Osteocyte (in vitro differentiated cells): Measurements from ENCODE around the gene GABRG3. TPM values are rescaled to one million over a fixed set of nuclear protein-coding genes. Genes with fewer than 3 reads are reported as not detected.
A peak's percentile ranks its signal among the peaks of the same experiment; 100 is the strongest.

Experiments
- DNase-seq: peaks from one replicate; pipeline ENCODE4 v3.0.0; 2021; ENCODE audit warnings: mixed read lengths; ENCODE audit not compliant: unreplicated experiment; ENCODE audit errors: extremely low spot score
- H3K27ac Mint-ChIP-seq: one replicate; pipeline ENCODE4 v1.8.0; 2021; ENCODE audit warnings: mild to moderate bottlenecking, mixed read lengths; ENCODE audit not compliant: unreplicated experiment
- H3K27me3 Mint-ChIP-seq: one replicate; pipeline ENCODE4 v1.8.0; 2021; ENCODE audit warnings: mixed read lengths; ENCODE audit not compliant: unreplicated experiment
- H3K36me3 Mint-ChIP-seq: one replicate; pipeline ENCODE4 v1.8.0; 2021; ENCODE audit warnings: mixed read lengths; ENCODE audit not compliant: unreplicated experiment
- H3K4me1 Mint-ChIP-seq: one replicate; pipeline ENCODE4 v1.8.0; 2021; ENCODE audit warnings: mixed read lengths; ENCODE audit not compliant: unreplicated experiment
- H3K4me3 Mint-ChIP-seq: one replicate; pipeline ENCODE4 v1.8.0; 2021; ENCODE audit warnings: mild to moderate bottlenecking, moderate library complexity, mixed read lengths; ENCODE audit not compliant: unreplicated experiment
- H3K9me3 Mint-ChIP-seq: one replicate; pipeline ENCODE4 v1.8.0; 2021; ENCODE audit warnings: mixed read lengths; ENCODE audit not compliant: unreplicated experiment
- total RNA-seq: library from RNA; stranded (reverse); gene quantifications from 2 replicates; pipeline ENCODE4 v1.2.1, GENCODE V29; 2021
- TF ChIP-seq, protein P1 (sequence below): fragments of 200-600 bp; sonication (generic); IDR thresholded peaks from 2 replicates; pipeline ENCODE4 v1.5.0; 2021; ENCODE audit warnings: antibody characterized with exemption, mild to moderate bottlenecking, moderate library complexity

The GABRG3 gene
- total RNA-seq, 1 donor from 2014 or later: 0.19 TPM

DNA sequence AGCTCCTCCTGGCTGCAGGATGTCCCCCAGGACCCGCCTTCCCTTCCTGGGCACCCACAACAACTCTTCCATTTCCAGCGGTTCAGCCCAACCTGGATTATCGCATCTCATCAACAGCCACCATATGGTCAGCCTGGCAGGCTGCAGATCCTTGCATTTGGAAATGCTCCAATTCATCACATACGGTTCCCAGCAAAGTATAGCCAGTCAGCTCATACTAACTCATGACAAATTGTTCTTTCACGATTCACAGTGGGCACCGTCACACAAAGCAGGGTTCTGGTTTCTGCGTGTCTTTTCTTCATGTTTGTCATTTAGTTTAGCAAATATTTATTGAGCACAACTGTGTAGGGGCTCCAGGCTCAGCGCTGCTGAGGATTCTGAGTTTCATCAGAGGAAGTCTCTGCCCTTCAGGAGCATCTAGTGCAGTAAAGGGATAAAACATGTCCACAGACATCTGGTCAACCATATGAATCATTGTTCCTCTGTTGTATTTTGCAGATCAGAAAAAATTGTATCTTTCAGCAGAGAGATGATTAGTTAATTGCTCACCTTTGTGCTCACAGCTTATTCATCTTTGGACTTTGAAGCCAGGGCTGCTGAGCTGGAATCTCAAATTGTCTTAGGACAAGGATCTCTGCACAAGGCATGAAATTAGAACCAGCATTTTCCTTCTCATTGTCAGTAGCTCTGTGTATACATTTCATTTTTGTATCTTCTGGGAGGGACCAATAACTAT lies 125.1 kb downstream of the GABRG3 start:
- Mint-ChIP-seq H3K36me3 (no peaks in the 10 kb centered on the region), H3K9me3 (peaks cover 3% of the 10 kb centered on the region), H3K4me3 (no peak overlapping the region), H3K27ac (no peak overlapping the region), H3K27me3 (no peaks in the 10 kb centered on the region), H3K4me1 (peaks cover 21% of the 10 kb centered on the region)
- DNase-seq: no peak
- TF ChIP-seq, protein P1, sequence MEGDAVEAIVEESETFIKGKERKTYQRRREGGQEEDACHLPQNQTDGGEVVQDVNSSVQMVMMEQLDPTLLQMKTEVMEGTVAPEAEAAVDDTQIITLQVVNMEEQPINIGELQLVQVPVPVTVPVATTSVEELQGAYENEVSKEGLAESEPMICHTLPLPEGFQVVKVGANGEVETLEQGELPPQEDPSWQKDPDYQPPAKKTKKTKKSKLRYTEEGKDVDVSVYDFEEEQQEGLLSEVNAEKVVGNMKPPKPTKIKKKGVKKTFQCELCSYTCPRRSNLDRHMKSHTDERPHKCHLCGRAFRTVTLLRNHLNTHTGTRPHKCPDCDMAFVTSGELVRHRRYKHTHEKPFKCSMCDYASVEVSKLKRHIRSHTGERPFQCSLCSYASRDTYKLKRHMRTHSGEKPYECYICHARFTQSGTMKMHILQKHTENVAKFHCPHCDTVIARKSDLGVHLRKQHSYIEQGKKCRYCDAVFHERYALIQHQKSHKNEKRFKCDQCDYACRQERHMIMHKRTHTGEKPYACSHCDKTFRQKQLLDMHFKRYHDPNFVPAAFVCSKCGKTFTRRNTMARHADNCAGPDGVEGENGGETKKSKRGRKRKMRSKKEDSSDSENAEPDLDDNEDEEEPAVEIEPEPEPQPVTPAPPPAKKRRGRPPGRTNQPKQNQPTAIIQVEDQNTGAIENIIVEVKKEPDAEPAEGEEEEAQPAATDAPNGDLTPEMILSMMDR: no peak

DNA sequence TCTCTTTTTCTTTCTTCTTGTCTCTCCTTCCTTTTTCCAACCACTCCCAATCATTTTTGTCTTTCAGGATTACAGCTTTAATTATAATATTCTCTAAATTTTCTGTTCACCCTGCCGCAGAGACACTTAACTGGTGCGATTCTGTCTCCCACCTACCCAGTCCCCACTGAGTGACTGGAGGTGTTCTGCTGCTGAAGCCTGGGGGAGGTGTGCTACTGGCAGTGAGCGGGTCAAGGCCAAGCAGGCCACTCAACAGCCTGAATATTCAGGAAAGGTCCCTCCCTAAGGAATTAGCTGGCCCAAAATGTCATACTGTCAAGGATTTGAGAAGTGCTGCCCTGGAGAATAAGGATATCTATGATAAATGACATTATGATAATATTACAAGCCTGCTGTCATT lies 126.5 kb downstream of the GABRG3 start:
- no peak for DNase-seq
- Mint-ChIP-seq H3K27me3 (no peaks in the 10 kb centered on the region), H3K36me3 (no peaks in the 10 kb centered on the region), H3K9me3 (peaks cover 3% of the 10 kb centered on the region), H3K27ac (no peak overlapping the region), H3K4me1 (peaks cover 15% of the 10 kb centered on the region), H3K4me3 (no peak overlapping the region)
- TF ChIP-seq, protein P1: no peak

DNA sequence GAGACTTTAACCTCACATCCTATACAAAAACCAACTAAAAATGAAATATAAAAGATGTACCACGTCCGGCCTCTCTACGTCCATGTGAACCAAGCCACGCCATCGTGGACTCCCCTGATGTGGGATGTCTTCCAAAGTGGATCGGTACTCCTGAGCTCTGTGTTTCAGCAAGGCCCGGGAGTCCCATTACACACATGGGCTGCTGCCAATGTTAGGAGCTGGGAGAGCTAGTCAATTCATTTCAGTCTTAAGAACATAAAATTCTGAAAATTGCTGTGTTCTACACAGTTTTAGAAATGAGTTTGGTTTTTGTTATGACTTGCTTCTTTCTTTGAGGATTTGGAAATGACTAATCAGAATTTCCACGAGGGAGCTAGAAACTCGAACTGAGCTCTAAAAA lies 131.0 kb downstream of the GABRG3 start:
- Mint-ChIP-seq H3K36me3 (no peaks in the 10 kb centered on the region), H3K4me3 (no peak overlapping the region), H3K9me3 (peaks cover 3% of the 10 kb centered on the region), H3K27me3 (no peaks in the 10 kb centered on the region), H3K27ac (no peak overlapping the region), H3K4me1 (no peaks in the 10 kb centered on the region)
- no peak for DNase-seq
- TF ChIP-seq, protein P1: no peak

DNA sequence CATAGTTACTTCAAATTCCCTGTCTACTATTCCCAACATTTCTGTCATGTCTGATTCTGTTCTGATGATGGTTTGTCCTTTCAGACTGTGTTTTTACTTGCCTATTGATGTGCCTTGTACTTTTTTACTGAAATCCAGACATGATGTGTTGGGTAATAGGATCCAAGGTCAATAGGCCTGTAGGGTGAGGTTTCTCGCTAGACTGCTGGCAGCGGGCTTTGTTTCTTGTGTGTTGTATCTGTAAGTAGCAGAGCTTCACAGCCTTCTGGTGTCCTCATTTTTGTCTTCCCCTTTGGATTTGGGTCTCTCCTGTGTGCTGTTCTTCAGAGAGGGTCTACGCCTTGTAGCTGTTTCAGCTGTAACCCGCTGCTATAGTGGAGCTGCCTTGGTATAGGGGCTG lies 140.3 kb downstream of the GABRG3 start:
- Mint-ChIP-seq H3K27me3 (no peaks in the 10 kb centered on the region), H3K4me3 (no peak overlapping the region), H3K4me1 (peaks cover 21% of the 10 kb centered on the region), H3K27ac (peak overlapping the region; percentile 8), H3K36me3 (no peaks in the 10 kb centered on the region), H3K9me3 (peaks cover 2% of the 10 kb centered on the region)
- TF ChIP-seq, protein P1: no peak
- DNase-seq: no peak

DNA sequence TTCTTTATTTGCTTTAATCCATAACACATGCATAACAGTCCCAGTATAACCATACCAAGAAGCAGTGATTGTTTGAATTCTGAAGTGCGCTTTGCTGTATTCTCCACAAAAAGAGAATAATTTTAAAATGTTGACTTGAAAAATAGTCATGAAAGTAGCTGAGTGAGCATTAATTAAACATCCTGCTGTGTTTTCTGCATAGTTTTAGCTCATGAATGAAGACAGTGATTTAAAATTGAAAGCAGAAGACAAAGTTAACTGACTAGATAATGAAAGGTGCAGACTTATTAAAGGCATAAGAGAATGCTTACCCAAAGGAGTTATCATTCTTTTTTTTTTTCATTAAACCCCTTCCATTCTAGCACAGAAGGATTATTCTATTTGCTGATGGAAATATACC lies 143.5 kb downstream of the GABRG3 start:
- no peak for DNase-seq
- no peaks in the 10 kb centered on the region for H3K36me3 Mint-ChIP-seq
- H3K4me1 Mint-ChIP-seq: peaks cover 23% of the 10 kb centered on the region
- H3K4me3 Mint-ChIP-seq: no peak overlapping the region
- H3K27me3 Mint-ChIP-seq: no peaks in the 10 kb centered on the region
- no peak overlapping the region for H3K27ac Mint-ChIP-seq
- TF ChIP-seq, protein P1: no peak
- H3K9me3 Mint-ChIP-seq: peaks cover 17% of the 10 kb centered on the region
